GM19455 (cell line): ENCODE data around the gene ARHGDIA.
"Not testable (repeated sequence)": the region's sequence is repeated elsewhere in the genome, so short reads cannot be mapped to it uniquely, and the experiment has no call there.

Experiments
- ATAC-seq: cut with Tn5 transposase; IDR thresholded peaks from one replicate; pipeline ENCODE4 v1.9.1; 2021; ENCODE audit not compliant: unreplicated experiment

The ARHGDIA gene

DNA sequence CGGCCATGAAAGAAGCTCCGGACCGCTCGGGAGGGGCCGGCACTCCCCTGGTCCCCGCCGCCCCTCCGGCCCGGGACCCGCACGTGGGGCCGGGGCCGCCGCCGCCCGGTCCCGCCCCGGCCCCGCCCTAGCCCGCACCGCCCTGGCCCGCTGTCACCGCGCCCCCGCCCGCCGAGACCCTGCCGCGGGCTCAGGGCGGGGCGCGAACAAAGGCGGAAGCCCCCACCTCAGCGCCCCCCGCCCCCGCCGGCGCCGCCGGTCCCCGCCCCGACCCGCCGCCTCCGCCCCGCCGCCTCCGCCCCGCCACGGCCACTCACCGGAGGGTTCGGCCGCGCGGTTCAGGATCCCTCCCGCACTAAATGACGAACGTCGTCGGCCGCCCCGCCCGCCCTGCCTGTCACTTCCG is at the start of gene ARHGDIA:
Gene ARHGDIA (minus strand): TSS at position 357 of the 406 bp plus-strand sequence. CDS start 1,407 bp downstream, outside the sequence.
- ATAC-seq, result peak; percentile 42

DNA sequence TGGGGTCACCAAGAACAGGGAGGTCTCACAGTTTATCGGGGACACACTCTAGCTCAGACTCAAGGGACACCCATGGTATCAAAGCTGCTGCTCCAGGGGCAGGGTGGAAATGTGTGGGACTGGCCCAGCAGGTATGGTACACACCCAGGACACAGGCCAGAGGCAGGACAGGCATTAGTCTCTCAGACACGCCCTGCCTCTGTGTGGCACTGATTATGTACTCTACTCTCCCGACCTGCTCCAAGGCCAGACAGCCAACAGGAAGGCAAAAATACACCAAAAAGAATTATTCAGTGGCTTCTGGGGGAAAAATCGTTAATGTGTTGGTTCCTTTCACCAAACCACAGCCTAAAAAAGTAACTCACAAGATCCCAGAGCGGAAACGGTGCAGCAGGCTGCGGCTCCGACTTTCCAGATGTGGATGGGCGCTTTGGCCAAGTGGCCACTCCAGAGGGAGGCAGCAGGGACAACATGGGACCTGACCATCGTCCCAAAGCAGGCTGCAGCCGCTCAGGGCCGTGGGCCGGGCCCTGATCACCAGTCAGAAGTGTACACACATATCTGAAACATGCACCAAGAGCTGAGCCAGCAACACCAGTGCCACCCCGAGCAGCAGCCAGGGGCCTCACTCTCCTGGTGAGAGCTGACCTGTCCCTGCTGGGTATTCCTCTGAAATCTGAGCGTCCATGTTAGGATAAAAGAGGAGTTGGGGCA is 47.9 kb upstream of the ARHGDIA start:
- no peak for ATAC-seq

DNA sequence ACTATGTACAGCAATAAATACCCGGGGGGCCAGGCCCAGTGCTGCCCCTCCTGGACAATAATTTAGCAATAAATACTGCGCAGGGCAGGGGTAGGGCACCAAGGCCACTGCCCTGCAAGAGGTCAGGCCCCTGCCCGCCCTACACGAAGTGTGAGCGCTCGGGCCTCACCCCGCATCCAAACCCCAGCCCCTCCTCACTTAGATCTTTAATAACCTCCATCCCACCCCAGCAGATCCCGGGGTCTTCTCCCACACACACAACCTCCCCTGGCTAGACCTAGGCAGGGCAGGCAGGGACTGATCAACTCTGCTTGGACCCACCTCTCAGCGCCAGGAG is 47.2 kb upstream of the ARHGDIA start:
- not testable (repeated sequence) for ATAC-seq

DNA sequence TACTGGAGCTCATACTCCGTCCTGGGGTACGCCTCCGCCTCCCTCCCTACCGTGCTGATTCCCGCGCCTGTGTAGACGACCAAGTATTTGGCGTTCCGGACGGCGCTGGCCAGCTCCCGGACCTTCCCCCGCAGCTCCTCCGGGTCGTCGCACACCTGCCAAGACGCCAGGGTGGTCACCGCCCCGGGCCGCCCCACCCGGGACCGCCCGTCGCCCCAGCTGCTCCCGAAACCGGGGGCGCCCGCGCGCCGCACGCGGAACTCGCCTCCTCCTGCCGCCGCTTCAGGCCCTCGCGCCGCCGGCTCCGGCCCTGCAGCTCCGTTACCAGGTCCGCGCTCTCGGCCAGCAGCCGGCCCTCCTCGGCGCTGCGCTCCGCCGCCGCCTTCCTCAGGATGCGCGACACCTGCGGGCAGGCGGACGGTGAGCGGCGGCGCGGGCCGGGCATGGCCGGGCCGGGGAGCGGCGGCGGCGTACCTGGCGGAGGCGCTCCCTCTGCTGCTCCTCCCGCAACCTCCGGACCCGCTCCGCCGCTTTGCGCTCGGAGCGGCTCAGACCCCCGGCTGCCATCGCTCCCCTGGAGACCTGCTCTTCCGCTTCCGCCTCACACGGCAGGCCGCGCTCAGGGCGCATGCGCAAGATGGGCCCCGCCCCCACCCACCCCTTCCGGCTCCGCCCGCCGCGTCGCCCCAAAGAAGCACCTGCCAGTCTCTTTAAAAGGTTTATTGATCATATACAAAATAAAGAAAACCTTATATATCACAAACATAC is 46.6 kb upstream of the ARHGDIA start, which contains the start of gene SIRT7:
Gene SIRT7 (minus strand): TSS at position 612 of the 768 bp plus-strand sequence. CDS start 45 bp downstream, at position 567.
- peak; percentile 68 for ATAC-seq

DNA sequence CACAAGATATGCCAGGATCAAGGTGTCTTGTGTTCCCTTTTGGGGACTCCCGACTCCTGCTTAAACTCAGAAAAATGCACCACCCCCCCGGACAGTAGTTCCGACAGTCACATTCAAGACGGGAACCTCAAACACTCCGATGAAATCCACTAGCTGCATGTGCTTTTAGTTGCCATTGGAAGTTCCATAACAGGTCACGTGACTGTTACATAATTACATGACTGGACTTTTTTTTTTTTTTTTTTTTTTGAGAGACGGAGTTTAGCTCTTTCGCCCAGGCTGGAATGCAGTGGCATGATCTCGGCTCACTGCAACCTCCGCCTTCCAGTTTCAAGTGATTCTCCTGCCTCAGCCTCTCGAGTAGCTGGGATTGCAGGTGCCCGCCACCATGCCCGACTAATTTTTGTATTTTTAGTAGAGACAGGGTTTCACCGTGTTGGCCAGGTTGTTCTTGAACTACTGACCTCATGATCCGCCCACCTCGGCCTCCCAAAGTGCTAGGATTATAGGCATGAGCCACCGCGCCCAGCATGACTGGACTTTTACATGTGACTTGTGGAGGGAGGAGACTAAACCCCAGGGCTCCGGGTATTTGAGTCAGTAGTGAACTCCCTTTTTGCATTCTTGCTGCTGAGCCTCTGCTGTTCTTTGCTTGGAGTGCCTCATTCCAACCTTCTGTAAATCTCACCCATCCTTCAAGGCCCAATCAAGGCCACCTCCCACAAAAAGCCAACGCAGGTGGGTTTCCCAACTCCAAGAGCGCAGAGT is 45.3 kb upstream of the ARHGDIA start:
- ATAC-seq, result no peak

DNA sequence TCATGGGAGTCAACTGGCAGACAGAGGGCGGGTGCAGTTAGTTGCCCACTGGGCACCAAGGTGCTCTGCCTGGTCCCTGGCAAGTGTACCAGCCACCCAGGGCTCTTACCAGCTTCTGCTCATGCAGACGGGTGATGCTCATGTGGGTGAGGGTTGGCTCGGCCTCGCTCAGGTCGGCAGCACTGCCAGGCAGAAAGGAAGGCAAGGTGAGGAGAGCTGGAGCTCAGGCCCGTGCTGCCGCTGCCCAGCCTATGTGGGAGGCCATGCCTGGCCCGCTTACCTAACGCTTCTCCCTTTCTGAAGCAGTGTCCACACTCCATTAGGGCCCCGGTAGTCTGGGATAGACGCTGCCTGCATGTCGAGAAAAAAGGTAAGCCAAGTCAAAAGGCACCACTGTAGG is 44.2 kb upstream of the ARHGDIA start:
- ATAC-seq, result no peak

DNA sequence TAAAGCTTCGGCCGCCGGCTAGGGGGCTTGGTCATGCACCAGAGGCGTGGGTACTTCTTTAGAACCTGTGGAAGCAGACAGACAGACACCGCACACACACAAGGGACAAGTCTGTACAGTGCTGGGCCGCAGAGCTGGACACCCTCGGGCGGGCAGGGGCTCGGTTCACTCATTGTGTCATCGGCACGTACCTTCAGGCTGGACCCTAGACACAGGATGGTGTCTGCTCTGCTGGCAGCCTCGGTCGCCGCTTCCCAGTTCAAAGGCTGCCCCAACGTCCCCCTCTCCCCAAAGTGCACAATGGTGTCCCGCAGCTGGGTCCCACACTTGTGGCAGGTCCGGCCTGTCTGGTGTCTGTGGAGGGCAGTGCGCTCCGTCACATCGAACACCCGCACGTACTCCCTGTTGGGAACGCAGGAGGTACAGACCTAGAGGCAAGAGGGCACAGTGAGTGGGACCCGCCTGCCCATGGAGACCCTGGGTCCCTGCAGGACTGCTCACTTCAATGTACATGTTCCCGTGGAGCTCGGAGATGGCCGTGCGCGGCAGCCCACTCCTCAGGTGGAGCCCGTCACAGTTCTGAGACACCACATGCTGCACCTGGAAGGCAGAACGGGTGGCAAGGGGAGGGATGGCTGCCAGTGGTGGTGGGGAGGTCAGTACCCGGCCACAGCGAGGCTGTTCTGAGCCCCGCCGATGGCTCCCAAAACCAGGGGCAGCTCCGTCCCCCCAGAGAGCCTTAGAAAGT is 43.1 kb upstream of the ARHGDIA start:
- no peak for ATAC-seq

DNA sequence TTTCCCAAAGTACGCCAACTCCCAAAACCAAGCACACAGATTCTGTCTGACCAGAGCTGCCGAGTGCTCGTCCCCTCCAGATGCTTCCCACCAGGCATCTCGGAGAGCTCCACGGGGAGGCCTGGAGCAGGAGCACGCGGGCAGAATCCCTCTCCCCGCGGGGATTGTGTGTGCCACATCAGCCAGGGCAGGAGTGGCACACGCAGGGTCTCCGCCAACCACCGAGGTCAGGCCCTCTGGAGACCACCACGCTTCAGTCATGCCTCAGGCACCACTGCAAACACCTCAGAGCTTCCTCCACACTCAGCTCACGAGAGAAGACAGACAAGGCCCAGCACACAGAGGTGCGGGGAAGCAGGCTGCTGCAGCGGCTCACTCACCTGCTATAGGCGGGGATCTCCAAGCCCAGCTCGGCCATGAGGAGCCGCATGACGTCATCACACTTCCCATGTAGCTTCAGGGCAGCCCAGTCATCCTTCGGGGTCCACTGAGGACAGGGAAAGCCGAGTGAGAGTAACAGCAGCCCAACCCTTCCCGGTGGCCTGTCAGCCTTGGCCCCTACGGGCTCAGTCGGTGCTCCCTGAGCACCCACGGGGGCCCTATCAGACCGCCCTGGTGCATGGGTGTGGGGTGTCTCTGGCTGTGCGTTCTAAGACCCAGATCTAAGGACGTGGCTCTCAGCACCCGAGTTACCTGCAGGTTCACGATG is 42.4 kb upstream of the ARHGDIA start:
- no peak for ATAC-seq

DNA sequence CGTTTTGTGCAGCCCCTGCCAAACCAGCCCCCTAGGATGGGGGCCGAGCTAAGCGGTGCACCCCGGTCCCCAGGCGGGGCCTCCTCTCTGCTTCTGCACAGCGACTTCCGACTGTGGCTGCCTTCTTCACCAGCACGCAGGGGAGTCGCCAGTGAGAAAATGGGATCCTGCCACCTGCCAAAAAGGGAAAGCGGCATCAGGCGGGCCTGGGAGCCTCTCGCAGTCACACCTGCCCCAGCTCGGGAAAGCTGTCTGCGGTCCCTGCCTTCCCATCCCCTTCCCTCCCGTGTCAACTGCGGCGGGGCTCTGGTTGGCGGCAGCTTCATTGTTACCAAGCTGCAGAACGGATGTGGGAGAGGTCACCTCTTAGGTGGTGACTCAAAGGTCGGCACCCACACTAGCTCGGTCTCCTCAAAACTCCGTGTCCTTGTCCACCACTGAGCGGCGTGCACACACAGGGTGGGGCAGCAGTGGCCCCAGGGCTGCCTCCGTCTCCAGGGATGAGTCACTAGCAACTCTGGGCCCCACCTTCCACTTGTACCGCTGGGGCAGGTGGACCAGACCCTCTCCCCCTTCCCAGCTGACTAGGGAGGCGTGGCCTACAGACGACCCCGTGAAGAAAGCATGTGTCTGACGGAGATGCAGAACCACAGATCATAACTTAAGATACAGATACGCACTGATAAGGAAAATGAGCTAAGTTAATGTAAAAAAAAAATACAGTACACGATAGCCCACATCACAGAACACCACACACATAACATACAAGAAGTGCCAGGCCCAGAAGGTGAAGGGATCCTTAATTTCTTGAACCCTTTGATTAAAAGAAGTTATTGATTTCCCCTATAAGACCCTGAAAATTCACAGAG is 41.5 kb upstream of the ARHGDIA start:
- ATAC-seq, result no peak

DNA sequence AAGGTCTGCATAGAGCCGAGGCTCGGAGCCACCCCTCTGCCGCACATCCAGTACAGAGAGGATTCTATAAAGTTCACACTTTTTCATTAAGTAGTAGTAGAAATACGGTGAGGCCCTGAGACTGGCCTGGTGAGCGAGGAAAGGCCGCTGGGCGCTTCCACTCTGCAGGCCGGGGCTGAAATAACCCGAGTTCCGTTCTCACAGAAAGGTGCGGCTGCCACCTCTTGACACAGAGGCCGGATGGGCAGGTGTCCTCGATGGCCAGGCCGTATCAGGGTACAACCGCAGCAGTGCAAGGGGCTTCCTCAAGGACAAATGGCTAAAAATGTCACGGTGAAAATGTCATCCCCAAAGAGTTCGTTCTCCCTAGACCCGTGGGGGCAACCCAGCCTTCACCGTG is 40.8 kb upstream of the ARHGDIA start:
- no peak for ATAC-seq

DNA sequence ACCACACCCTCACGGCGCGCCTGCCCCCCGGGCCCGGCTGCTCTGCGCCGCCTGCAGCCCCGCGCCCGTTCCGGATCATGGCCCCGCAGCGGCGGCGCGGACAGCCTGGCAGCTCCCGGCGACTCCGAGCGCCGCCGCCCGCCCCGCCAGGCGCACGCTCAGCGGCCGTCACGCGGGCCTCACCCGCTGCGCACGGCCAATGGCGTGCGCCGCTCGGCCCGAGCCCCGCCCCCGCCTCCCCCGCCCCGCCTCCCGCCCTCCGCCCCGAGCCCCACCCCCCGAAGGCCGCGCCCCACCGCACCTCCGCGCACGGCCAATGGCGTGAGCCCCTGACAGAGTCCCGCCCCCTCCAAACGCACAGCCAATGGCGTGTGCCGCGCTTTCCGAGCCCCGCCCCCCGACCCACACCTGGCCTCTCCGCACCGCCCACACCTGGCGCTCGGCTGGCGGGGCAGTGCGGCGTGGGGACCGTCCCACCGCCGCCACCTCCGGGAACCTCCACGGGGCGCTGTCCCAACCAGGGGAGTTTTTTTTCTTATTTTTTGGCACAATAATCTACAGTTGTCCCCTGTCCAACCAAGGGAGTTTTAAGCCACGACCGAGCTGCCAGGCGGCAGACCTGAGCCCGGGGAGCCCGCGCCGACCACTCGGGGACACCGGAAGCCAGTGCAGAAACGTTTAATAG is 40.3 kb upstream of the ARHGDIA start, which contains the start of gene PCYT2:
Gene PCYT2 (minus strand): TSS at position 123 of the 685 bp plus-strand sequence. CDS start 44 bp downstream, at position 79.
- peak; percentile 67 for ATAC-seq

DNA sequence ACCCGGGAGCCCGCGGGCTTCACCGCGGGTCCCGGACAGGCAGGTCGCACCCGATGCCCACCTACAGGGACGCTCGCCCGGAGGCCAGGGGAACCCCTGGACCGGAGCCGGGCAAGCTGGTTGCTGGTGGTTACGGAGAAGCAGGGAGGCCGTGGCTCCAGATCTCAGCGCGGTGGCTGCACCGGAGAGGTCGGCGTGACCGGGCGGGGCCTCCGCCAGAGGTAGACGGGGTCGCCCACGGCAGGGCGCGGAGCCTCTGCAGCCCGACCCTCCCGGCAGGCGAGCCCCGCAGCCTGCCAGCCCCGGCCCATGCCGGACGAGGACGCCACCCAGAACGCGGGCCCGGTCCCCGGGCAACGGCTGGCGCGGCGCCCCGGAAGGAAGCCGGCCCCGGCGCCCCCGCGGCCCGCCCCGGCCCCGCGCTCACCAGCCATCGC is 39.7 kb upstream of the ARHGDIA start:
- peak; percentile 43 for ATAC-seq

DNA sequence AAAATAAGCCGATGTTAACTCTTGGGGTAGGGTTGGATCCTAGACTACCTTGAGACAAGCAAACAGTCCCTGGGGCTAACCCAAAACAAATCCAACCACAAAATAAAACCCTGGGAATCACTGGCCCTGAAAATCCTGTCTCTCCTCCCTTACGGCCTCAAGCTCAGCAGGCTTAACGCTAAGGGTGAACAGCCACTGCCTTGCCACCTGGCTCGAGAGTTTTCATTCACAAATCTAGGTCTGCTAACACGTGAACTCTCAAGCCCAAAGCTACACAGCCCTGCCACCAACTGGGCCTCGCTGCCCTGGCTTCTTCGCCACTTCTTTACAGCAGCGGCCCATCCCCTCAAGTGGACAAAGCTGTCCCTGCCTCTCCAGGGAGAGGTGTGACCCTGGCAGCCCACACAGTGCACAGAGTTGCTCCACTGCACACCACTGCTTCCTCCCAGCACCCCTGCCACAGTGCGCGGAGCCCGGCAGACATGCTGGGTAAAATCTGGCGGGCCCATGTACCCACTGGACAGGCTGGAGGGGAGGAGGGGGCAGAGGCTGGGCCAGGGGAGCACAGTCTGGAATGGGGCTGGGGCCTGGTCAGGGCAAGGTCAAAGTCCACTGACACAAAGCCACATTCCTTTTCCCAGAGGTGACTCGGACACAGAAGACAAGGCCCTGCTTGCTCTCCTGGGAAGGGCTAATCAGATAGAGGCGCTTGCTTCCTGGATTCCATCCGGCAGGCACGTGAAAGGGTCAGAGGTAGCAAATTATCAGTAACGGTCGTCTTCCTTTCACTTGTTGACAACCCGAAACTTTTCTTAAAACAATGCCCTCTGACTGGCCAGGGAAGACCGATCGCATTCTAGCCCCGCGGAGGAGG is 39.1 kb upstream of the ARHGDIA start:
- no peak for ATAC-seq

DNA sequence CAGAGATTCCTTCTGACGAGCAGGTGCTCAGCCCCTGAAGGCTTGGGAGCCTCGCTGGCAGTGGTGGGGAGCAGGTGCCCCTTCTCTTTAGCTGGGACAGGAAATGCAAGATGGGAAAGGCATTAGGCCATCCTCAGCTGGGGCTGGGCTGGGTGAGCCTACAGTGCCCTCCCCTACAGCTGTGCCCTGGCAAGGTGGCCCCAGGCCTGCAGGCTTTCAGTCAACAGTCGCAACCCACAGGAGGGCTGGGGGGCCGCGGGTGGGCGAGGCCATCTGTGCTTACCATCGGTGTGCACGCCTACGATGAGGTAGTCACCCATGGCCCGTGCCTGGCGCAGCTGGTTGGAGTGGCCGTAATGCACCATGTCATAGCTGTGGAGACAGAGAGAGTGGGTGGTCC is 38.1 kb upstream of the ARHGDIA start:
- ATAC-seq, result no peak

DNA sequence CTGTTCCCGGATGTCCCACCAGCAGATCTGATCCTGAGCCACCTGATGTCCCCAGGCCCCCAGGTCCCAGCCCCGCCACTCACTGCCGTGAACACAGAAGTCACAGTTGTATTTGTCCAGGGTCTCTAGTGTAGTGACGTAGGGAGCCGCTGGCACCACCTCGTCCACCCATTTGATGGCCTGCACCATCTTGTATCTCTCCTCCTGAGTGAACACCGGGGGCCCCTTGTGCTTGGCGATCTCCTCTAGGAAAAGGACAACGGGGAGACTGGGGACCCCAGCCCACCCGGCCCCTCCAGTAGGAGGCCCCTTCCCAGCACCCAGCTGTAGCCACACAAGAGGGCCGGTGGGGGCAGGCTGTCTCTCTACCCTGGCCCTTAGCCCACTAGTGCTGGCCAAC is 37.7 kb upstream of the ARHGDIA start:
- ATAC-seq, result no peak

DNA sequence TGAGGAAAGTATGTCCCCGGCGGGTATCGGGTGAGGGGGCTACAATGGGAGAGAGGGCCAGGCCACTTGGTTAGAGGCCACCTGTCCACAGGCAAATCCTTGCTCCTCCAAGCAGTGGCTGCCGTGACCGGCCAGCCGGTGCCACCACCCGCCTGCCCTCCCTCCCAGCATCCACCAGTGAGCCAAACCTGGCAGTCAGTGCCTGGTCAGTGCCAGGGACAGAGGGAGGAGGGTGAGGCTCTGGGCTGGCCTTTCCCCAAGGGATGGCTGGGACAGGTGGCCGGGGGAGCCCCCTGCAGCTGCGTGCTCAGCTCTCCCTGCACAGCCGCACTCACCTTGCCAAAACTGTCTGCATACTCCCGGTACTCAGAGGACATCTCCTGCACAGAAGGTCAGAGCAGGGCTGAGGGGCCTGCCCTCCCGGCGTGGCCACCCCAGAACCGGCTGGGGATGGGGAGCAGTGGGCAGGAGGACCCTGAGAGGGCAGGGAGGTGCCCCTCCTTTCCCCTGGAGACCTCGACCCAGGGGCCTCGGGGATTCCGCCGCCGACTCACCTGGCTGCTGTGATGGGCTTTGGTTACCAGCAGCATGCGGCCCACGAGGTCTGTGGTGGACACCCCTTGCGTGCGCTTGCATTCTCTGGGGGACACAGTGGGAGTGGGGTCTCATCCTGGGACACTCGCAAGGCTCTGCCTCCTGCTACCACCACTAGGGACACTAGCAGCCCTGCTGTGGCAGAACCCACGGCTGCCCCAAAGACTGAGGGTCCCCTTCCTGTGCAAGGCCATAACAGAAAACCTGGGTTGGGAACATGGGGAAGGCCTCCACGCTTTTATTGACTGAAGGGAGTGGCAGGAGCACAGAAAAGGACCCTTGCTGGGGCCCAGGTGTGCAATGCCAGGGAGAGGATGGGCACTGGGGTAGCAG is 36.3 kb upstream of the ARHGDIA start:
- ATAC-seq, result no peak
